Ramos (cell line): ENCODE measurements around the gene KAZALD1.

ENCODE experiments used
- in situ Hi-C: fragments of 300-500 bp; cut with MboI; formaldehyde crosslinking; loops from one replicate; pipeline ENCODE4 v1.14.3; 2022; ENCODE audit warnings: low sequenced_read_pairs; ENCODE audit not compliant: unreplicated experiment

KAZALD1 gene

GRCh38 chr10:101061624-101062231, at the start of gene KAZALD1:
Gene KAZALD1, plus strand, starts transcription at chr10:101061989. Its CDS starts 604 bp downstream, at chr10:101062593.
- in situ Hi-C loops: no loop called here

GRCh38 chr10:101012525-101013364, 49.0 kb upstream of the KAZALD1 start:
- in situ Hi-C loops: no loop called here

GRCh38 chr10:101013365-101013825, 48.4 kb upstream of the KAZALD1 start:
- in situ Hi-C loops: no loop called here

GRCh38 chr10:101014230-101014884, 47.4 kb upstream of the KAZALD1 start:
- in situ Hi-C loops: no loop called here

GRCh38 chr10:101014966-101015581, 46.7 kb upstream of the KAZALD1 start:
- in situ Hi-C loops: no loop called here

GRCh38 chr10:101015582-101015973, 46.2 kb upstream of the KAZALD1 start:
- in situ Hi-C loops: no loop called here

GRCh38 chr10:101016814-101017213, 45.0 kb upstream of the KAZALD1 start:
- in situ Hi-C loops: no loop called here

GRCh38 chr10:101018118-101018599, 43.6 kb upstream of the KAZALD1 start:
- in situ Hi-C loops: no loop called here

- in situ Hi-C loops: no loop called here
These were observed 43.0 kb upstream of the KAZALD1 start for GRCh38 chr10:101018600-101019439.

- in situ Hi-C loops: no loop called here
These were observed 42.4 kb upstream of the KAZALD1 start for GRCh38 chr10:101019440-101019703.

- in situ Hi-C loops: no loop called here
These were observed 41.2 kb upstream of the KAZALD1 start for GRCh38 chr10:101020427-101021075.

GRCh38 chr10:101021239-101021638, 40.5 kb upstream of the KAZALD1 start:
- in situ Hi-C loops: no loop called here

- in situ Hi-C loops: no loop called here
These were observed 40.0 kb upstream of the KAZALD1 start for GRCh38 chr10:101021692-101022251.

- in situ Hi-C loops: no loop called here
These were observed 38.7 kb upstream of the KAZALD1 start for GRCh38 chr10:101022967-101023705.

- in situ Hi-C loops: no loop called here
These were observed 34.6 kb upstream of the KAZALD1 start for GRCh38 chr10:101027106-101027720.

- in situ Hi-C loops: no loop called here
These were observed 33.1 kb upstream of the KAZALD1 start for GRCh38 chr10:101028446-101029337.
